Neuron (in vitro differentiated cells): ENCODE measurements around the gene ZDHHC3.

ENCODE experiments used
- H2AFZ ChIP-seq: one replicate; pipeline ENCODE4 v1.6.1; 2013; ENCODE audit warnings: low read depth, mild to moderate bottlenecking, inconsistent platforms, low read length, moderate library complexity
- H3K27me3 ChIP-seq: one replicate; pipeline ENCODE4 v1.6.1; 2013; ENCODE audit warnings: low read length; ENCODE audit not compliant: insufficient read depth
- H3K36me3 ChIP-seq: one replicate; pipeline ENCODE4 v1.6.1; 2013; ENCODE audit warnings: low read length; ENCODE audit not compliant: insufficient read depth
- H3K4me1 ChIP-seq: one replicate; pipeline ENCODE4 v1.6.1; 2013; ENCODE audit warnings: low read length; ENCODE audit not compliant: insufficient read depth
- H3K4me3 ChIP-seq: 2 replicates; pipeline ENCODE4 v1.5.1; 2013; ENCODE audit warnings: mild to moderate bottlenecking, low read length, moderate library complexity
- H3K9me3 ChIP-seq: one replicate; pipeline ENCODE4 v1.6.1; 2013; ENCODE audit warnings: low read length

ZDHHC3 gene

GRCh38 chr3:45007091-45007490, 31.1 kb upstream of the ZDHHC3 start:
- Histone ChIP-seq H3K4me3 (no peak overlapping the region), H3K9me3 (peaks cover 18% of the 10 kb centered on the region), H3K36me3 (peaks cover 56% of the 10 kb centered on the region), H3K4me1 (no peaks in the 10 kb centered on the region), H3K27me3 (no peaks in the 10 kb centered on the region), H2AFZ (no peak overlapping the region)

DNA sequence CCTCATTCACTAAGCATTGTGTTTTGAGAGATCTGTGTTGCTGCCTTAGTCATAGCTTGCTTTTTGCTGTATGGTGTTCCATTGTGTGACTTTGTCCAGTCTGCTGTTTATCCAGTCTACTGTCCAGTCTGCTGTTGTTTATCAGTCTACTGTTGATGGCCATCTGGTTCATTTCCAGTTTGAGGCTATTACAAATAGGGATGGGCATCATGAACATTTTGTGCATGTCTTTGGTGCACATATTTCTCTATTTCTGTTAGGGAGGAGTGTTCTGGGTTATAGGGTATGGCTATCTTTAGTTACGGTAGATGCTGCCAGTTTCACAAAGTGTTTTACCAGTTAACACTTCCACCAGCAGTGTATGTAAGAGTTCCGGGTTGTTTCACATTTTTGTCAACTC, 27.9 kb upstream of the ZDHHC3 start:
- Histone ChIP-seq H3K4me3 (no peak overlapping the region), H3K9me3 (peaks cover 18% of the 10 kb centered on the region), H3K36me3 (peaks cover 76% of the 10 kb centered on the region), H2AFZ (no peak overlapping the region), H3K4me1 (no peaks in the 10 kb centered on the region), H3K27me3 (no peaks in the 10 kb centered on the region)

- no peaks in the 10 kb centered on the region for H3K4me1 ChIP-seq
- no peaks in the 10 kb centered on the region for H3K27me3 ChIP-seq
- peaks cover 81% of the 10 kb centered on the region for H3K36me3 ChIP-seq
- H3K9me3 ChIP-seq: peaks cover 18% of the 10 kb centered on the region
- no peak overlapping the region for H2AFZ ChIP-seq
- no peak overlapping the region for H3K4me3 ChIP-seq
Observed at GRCh38 chr3:45003406-45003805, 27.4 kb upstream of the ZDHHC3 start.

DNA sequence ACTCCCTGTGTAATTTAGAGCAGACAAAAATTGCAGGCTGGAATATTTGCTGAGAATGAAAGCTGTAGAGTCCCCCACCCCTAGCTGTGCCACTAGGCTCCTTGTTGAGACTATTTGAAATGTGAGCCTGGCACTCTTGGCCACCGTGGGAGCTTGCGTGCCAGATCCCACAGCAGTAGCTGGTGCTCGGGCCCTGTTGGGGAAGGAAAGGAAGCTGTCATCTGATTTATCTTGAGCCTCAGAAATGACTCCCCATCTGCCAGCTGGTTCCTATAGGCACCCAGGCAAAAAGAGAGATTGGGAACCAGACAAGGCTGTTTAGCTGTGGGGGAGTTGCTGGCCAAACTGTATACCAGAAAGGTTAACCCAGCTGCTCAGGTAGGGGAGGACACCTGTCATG, 26.7 kb upstream of the ZDHHC3 start:
- no peaks in the 10 kb centered on the region for H3K4me1 ChIP-seq
- peaks cover 18% of the 10 kb centered on the region for H3K9me3 ChIP-seq
- no peaks in the 10 kb centered on the region for H3K27me3 ChIP-seq
- H2AFZ ChIP-seq: no peak overlapping the region
- no peak overlapping the region for H3K4me3 ChIP-seq
- peaks cover 81% of the 10 kb centered on the region for H3K36me3 ChIP-seq

DNA sequence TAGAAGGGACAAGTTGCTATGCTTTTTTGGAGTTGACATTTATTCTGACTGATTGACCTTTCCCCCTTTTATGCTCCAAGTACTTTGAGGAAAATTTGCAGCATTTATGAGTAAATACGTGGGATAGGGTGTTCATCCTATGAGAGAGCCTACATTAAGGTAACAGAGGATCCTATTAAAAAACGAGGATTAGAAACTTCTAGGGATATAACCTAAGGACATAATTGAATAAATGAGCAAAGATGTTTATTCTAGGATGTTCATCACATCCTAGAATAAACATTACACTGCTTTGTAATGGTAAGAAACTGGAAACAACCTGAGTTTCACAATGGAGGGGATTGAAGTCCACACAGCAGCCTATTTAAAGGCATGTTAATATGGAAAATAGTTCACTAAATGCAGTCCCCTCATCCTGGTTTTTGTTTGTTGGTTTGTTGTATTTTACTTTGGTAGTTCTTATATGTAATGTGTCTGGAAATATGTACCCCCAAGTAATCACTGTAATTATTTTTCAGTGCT, 26.2 kb upstream of the ZDHHC3 start:
- Histone ChIP-seq H3K9me3 (peaks cover 18% of the 10 kb centered on the region), H3K36me3 (peaks cover 81% of the 10 kb centered on the region), H3K4me3 (no peak overlapping the region), H3K4me1 (no peaks in the 10 kb centered on the region), H2AFZ (no peak overlapping the region), H3K27me3 (no peaks in the 10 kb centered on the region)

DNA sequence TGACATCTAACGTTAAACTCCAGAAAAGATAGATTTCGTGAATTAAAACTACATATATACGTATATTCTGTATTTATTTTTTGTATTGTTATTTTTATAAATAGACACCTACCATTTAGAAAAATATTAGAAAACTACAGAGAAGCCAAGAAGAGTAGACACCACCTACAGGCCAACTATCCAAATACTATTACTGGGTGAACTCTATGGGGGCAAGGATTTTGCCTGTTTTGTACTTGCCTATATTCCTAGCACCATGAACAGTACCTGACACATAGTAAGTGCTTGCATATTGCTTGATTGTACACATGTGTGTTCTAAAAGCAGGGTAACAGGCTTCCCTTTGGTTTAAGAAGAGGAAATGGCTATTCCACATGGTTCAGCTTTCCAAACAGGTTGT, 25.8 kb upstream of the ZDHHC3 start:
- H3K36me3 ChIP-seq: peaks cover 81% of the 10 kb centered on the region
- peaks cover 16% of the 10 kb centered on the region for H3K9me3 ChIP-seq
- no peaks in the 10 kb centered on the region for H3K27me3 ChIP-seq
- no peaks in the 10 kb centered on the region for H3K4me1 ChIP-seq
- H2AFZ ChIP-seq: no peak overlapping the region
- no peak overlapping the region for H3K4me3 ChIP-seq

DNA sequence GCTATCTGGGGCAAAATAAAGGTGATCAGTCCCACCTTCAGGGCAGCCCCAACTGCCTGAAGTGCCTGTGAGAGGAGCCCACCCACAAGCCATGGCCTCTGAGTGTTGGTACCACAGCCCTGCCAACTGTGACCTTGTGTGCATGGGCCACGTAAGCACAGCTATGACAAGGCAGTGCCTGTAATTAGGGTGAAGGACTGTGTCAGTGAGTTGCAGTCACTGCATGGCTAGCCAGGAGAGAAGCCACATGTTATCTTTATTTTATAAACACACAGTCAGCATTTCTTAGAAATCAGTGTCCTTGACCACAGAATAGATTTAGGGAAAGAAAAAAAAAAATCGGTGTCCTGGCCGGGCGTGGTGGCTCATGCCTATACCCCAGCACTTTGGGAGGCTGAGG, 24.8 kb upstream of the ZDHHC3 start:
- peaks cover 83% of the 10 kb centered on the region for H3K36me3 ChIP-seq
- H3K9me3 ChIP-seq: peaks cover 16% of the 10 kb centered on the region
- H3K27me3 ChIP-seq: no peaks in the 10 kb centered on the region

DNA sequence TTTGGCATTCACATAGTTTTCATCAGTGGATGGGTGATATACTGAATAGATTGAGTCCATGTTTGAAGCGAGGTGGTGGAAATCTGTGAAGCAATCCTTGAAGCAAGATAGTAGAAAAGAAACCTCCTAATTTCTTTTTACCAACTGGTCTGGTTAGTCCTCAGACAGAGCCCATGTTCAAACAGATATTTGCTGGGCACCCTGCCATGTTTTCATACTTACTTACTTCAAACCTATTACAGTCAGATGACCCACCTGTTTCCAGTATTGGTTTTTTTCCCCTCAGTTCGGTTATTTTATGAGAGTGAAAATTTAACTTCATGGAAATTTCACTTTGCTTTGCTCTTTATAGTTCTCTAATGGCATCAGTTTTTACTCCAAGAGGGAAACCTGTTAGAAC, 23.8 kb upstream of the ZDHHC3 start:
- Histone ChIP-seq H3K27me3 (no peaks in the 10 kb centered on the region), H3K4me3 (no peak overlapping the region), H3K36me3 (peaks cover 76% of the 10 kb centered on the region), H3K9me3 (peaks cover 9% of the 10 kb centered on the region), H3K4me1 (no peaks in the 10 kb centered on the region), H2AFZ (no peak overlapping the region)

More for the DNA sequence above, 24.8 kb upstream of the ZDHHC3 start:
- Histone ChIP-seq H2AFZ (no peak overlapping the region), H3K4me3 (no peak overlapping the region), H3K4me1 (no peaks in the 10 kb centered on the region)

DNA sequence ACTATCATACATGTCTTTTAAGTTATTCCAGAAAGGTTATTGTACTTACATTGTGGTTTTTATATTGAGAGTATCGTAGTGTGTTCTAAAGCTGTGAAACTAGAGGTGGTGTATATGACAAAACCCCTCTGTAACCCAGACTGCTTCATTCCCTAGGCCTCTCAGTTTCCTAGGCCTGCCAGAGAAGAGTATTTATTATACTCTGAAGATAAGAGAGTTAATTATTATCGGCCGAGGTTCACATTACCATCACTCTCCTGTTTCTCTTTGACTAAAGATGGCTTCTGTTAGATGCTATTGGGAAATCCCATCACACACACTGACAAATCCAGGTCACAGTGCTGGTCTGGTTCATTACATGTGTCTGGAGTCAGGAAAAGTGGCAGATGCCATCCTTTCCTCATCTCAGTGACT, 20.6 kb upstream of the ZDHHC3 start:
- H3K4me1 ChIP-seq: no peaks in the 10 kb centered on the region
- H3K4me3 ChIP-seq: no peak overlapping the region
- no peak overlapping the region for H2AFZ ChIP-seq
- no peaks in the 10 kb centered on the region for H3K9me3 ChIP-seq
- no peaks in the 10 kb centered on the region for H3K27me3 ChIP-seq
- peaks cover 66% of the 10 kb centered on the region for H3K36me3 ChIP-seq

DNA sequence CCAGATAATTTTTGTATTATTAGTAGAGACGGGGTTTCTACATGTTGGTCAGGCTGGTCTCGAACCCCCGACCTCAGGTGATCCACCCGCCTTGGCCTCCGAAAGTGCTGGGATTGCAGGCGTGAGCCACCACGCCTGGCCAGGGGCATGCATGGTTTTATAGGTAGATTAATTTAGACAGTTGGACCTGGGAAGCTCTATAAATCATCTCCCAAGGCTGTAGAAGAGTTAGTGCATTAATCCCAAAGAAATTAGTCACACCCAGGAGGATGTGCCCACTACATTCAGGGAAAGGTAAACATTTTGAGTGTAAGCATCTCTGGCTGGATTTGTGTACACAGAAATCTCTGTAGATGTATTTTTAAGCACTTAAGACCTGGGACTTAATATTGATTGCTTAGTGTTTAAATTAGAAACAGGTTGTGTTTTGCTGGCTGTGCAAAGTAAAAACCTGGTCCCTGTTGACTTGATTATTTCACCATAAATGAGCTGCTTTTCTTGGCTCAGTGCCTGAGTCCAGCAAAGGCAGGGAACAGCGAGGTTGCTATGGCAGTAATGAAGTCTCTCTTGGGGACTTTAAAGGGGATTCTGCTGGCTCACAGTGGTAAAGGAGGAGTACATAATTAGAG, 19.3 kb upstream of the ZDHHC3 start:
- H2AFZ ChIP-seq: no peak overlapping the region
- H3K4me1 ChIP-seq: no peaks in the 10 kb centered on the region
- no peak overlapping the region for H3K4me3 ChIP-seq
- peaks cover 68% of the 10 kb centered on the region for H3K36me3 ChIP-seq
- H3K9me3 ChIP-seq: no peaks in the 10 kb centered on the region
- H3K27me3 ChIP-seq: no peaks in the 10 kb centered on the region

DNA sequence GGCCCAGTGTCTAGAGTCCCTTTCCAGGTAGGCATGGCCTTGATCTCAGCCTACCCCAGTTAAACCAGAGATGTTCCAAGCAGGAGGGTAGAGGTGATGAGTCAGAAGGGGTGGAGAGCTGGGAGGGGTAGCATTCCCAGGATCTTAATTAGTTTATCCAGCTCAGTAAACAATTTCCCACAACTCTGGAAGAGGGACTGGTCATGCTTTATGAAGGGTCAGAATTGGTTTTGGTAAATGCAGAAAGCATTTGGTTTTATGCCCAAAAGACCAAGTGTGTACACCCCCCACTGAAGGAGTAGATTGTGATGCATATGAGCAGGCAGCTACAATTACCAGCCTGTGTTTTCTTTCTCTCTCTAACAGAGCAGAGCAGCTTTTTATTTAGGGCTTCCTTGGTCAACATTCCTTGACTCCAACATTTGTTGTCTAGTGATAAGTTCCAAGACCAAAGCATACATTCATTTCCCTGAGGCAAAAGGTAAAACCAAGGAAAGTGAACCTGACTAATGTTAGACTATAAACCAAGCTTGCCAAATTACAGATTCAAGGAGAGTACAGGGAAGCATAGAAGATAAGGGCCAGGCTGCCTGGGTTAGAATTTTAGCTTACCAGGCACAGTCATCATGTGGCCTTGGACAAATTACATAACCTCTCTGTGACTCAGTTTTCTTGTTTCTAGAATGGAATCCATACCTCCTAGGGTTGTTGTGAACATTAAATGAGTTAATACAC, 17.7 kb upstream of the ZDHHC3 start:
- H3K36me3 ChIP-seq: peaks cover 66% of the 10 kb centered on the region
- H2AFZ ChIP-seq: no peak overlapping the region
- H3K4me3 ChIP-seq: no peak overlapping the region
- H3K27me3 ChIP-seq: no peaks in the 10 kb centered on the region
- no peaks in the 10 kb centered on the region for H3K9me3 ChIP-seq
- no peaks in the 10 kb centered on the region for H3K4me1 ChIP-seq

- Histone ChIP-seq H3K36me3 (peaks cover 58% of the 10 kb centered on the region), H3K9me3 (no peaks in the 10 kb centered on the region), H2AFZ (no peak overlapping the region), H3K4me3 (no peak overlapping the region), H3K27me3 (no peaks in the 10 kb centered on the region), H3K4me1 (no peaks in the 10 kb centered on the region)
Observed at GRCh38 chr3:44992555-44993470, 16.8 kb upstream of the ZDHHC3 start.

DNA sequence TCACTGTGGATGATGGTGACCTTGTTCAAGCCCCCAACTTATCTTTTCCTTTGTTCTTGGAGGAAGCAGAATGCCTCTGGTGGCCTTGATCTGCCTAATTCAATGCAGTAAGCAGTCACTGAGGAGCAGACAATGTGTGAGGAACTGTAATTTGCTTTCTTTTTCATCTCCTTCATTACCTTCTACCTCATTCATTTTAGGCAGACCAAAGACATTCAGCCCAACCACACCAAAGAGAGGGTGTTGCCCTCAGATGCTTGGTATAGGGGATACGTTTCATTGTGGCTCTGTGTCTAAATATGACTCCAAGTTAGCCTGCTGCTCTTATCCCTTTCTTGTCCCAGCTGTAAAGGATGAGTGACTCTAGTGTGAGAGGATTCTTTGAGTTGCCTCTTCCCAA, 15.4 kb upstream of the ZDHHC3 start:
- H3K36me3 ChIP-seq: peaks cover 46% of the 10 kb centered on the region
- no peak overlapping the region for H3K4me3 ChIP-seq
- no peaks in the 10 kb centered on the region for H3K27me3 ChIP-seq
- H3K9me3 ChIP-seq: peaks cover 2% of the 10 kb centered on the region
- no peak overlapping the region for H2AFZ ChIP-seq
- no peaks in the 10 kb centered on the region for H3K4me1 ChIP-seq
